ENCODE results near the gene KDM4B.
A peak's percentile ranks its signal among the peaks of the same experiment; 100 is the strongest.
"Not testable (repeated sequence)": the region's sequence is repeated elsewhere in the genome, so short reads cannot be mapped to it uniquely, and the experiment has no call there.

KDM4B gene

DNA sequence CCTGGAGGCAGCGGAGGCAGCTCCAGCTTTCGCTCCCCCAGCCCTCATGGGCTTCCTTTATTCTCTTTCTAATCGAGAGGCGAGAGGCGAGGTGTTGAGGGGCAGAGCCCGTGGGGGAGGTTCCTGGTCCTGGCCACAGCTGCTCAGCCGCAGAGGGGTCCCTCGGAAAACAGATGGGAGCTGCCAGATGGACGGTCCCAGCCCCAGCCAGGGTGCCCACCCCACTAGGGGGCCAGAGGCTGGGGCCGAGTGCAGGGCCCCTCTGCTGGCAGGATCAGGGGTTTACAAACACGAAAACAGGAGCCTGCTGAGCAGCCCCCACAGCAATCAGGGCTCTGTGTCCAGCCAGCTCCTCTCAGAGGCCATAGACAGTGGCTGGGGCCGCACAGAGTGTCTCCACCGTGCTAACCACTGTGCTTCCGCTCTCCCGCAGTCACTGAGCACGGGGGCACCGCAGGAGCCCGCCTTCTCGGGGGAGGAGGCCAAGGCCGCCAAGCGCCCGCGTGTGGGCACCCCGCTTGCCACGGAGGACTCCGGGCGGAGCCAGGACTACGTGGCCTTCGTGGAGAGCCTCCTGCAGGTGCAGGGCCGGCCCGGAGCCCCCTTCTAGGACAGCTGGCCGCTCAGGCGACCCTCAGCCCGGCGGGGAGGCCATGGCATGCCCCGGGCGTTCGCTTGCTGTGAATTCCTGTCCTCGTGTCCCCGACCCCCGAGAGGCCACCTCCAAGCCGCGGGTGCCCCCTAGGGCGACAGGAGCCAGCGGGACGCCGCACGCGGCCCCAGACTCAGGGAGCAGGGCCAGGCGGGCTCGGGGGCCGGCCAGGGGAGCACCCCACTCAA lies 182.2 kb downstream of the KDM4B start:
- DNase-seq (ENCODE audit: low read depth) = no peak

DNA sequence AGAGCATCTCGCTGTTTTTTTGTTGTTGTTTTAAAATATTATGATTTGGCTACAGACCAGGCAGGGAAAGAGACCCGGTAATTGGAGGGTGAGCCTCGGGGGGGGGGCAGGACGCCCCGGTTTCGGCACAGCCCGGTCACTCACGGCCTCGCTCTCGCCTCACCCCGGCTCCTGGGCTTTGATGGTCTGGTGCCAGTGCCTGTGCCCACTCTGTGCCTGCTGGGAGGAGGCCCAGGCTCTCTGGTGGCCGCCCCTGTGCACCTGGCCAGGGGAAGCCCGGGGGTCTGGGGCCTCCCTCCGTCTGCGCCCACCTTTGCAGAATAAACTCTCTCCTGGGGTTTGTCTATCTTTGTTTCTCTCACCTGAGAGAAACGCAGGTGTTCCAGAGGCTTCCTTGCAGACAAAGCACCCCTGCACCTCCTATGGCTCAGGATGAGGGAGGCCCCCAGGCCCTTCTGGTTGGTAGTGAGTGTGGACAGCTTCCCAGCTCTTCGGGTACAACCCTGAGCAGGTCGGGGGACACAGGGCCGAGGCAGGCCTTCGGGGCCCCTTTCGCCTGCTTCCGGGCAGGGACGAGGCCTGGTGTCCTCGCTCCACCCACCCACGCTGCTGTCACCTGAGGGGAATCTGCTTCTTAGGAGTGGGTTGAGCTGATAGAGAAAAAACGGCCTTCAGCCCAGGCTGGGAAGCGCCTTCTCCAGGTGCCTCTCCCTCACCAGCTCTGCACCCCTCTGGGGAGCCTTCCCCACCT lies 183.3 kb downstream of the KDM4B start:
- DNase-seq (ENCODE audit: low read depth) = no peak

DNA sequence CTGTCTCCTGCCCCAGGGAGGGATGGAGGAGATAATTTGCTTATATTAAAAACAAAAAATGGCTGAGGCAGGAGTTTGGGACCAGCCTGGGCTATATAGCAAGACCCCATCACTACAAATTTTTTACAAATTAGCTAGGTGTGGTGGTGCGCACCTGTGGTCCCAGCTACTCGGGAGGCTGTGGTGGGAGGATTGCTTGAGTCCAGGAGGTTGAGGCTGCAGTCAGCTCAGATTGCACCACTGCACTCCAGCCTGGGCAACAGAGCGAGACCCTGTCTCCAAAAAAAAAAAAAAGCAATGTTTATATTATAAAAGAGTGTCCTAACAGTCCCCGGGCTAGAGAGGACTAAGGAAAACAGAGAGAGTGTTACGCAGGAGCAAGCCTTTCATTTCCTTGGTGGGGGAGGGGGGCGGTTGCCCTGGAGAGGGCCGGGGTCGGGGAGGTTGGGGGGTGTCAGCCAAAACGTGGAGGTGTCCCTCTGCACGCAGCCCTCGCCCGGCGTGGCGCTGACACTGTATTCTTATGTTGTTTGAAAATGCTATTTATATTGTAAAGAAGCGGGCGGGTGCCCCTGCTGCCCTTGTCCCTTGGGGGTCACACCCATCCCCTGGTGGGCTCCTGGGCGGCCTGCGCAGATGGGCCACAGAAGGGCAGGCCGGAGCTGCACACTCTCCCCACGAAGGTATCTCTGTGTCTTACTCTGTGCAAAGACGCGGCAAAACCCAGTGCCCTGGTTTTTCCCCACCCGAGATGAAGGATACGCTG lies 184.0 kb downstream of the KDM4B start:
- no peak for DNase-seq (ENCODE audit: low read depth)

DNA sequence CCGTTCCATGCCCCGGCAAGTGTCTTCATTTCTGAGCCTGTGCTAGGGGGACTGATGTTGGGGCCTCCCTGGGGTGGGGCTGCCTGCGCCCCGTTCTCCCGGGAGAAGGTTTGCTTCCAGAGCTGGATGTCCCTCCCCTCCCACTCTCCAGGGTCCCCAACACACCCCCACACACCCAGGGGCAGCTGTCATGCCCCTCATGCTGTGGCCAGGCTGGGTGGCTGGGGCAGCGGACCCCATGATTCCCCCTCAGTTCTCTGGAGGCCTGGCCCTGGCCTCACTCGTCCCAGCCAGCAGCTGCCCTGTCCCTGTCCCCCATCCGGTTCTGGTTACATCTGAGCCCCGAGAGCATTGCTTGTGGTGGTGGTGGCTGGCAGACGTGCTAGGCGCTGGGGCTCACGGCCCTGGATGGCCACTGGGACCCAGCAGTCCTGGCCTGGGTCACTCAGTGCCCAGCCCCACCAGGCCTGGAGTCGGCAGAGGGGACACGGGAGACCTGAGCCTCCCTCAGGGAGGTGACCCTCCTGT lies 184.8 kb downstream of the KDM4B start:
- DNase-seq (ENCODE audit: low read depth) = no peak

DNA sequence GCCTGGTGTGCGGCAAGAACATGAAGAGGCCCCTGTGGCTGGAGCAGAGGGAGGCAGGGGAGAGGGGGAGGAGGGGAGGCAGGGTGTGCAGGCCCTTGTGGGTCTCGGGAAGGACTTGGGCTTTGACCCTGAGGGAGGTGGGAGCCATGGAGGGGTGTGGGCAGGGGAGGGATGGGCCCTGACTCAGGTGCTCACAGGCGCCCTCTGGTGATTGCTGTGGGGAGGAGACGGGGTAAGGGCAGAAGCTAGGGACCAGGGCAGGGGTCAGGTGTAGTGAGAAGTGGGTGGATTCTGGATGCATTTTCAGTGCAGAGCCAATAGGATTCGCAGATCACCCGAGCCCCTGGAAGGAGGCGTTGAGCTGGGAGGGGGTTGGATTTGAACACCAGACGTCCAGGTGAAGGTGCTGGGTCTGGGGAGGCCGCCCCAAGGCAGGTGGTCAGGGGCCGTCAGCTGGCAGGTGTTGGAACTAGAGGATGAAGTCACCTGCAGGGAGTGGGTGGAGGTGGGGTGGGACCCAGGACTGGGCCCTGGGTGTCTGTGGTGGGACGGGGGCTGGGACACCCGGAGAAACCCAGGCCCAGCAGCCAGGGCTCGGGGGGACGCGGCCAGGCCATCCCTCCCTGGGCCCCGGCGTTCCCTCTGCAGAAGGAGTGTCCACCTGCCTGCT lies 185.4 kb downstream of the KDM4B start:
- DNase-seq (ENCODE audit: low read depth) = no peak

DNA sequence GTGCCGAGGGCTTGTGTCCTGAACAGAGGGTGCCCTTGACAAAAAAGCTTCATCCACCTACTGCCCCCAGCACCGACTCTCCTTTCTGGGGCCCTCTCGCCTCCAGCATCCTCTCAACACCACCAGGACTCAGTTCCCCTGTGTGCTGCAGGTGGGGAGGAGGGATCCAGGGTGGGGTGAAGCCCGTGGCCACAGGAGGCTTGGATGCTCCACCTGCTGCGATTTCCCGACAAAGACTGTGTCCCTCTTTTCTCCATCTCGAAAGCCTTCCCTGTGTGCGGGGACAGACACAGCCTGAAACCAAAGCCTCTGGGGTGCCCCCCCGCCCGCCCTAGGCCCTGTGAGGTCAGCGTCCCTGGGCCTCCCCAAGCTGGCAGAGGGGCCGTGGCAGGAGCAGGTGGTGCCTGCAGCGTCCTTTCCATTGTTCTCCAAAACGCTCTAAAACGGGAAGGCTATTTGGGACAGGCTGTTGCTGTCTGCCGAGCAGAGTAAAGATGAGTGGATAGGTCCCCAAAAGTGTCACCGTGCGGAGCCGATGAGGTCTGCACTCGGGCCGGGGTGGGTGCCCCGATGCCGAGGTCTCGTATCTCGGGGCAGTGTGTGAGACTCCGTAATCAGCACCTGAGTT lies 186.0 kb downstream of the KDM4B start:
- no peak for DNase-seq (ENCODE audit: low read depth)

DNA sequence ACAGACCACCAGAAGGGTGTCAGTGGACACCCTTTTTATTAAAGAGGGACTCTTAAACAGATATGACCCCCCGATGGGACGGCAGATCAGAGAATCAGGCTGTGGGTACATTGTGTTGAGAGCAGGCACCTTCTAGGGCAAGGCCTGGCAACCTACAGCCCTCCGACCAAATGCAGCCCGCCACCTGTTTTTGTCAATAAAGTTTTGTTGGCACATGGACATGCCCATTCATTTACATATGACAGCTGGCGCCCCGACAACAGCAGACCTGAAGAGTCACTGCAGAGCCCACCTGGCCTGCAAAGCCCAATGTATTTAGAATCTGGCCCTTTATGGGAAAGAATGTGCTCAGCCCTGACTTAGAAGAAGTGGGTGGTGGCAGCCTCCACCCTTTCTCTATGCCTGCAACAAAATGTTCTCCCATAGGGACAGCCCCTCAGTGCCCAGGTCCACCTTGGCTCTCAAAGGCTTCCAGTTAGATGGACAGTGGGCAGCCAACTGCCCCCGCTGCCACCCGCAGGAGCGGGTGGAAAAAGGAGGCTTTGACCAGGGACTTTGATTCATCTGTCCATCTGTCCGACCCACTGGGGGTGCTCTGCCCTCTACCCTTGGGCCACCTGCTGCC lies 186.8 kb downstream of the KDM4B start:
- DNase-seq (ENCODE audit: low read depth) = no peak

DNA sequence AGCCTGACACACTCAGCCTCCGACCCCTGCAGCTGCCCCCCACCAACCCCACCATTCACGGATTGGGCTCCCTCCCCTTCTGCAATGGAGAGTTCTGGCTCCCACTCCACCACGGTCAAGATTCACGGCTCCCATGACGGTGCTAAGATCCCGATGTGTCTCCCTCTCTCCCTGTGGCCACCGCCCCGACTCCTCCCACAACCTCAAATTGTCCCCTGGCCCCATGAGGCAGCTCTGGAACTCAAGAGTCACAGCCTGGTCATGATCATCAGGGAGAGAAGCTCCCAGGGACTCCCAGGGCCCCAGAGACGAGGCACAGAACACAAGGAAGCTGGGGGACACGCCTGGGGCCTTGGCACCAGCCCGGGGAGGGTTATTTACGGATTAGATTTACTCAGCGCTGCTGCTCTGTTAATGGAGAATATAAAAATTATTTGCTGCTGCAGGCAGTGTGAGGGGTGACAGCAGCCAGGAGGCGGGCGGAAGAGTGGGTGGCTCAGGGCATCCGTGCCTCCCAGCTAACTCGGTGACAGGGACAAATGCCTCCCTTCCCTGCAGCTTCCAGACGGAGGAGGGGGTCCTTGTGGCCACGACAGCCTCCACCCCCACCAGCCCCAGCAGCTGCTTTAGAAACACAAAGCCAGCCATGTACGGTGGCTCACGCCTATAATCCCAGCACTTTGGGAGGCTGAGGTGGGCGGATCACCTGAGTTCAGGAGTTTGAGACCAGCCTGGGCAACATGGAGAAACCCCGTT lies 187.5 kb downstream of the KDM4B start:
- no peak for DNase-seq (ENCODE audit: low read depth)

DNA sequence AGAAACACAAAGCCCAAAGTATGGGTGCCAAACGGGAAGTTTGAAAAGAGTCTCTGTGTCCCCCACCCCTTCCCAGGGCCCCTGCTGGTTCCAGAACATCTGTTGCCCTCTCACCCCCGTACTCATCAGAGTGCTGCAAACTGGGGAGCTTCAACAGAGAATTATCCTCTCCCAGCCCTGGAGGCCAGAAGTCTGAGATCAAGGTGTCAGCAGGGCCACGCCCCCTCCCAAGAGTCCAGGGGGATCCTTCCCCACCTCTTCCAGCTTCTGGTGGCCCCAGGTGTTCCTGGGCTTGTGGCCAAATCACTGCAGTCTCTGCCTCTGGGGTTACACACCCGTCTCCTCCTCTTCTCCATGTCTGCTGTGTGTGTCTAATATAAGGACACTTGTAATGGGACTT lies 188.3 kb downstream of the KDM4B start:
- no peak for DNase-seq (ENCODE audit: low read depth)

DNA sequence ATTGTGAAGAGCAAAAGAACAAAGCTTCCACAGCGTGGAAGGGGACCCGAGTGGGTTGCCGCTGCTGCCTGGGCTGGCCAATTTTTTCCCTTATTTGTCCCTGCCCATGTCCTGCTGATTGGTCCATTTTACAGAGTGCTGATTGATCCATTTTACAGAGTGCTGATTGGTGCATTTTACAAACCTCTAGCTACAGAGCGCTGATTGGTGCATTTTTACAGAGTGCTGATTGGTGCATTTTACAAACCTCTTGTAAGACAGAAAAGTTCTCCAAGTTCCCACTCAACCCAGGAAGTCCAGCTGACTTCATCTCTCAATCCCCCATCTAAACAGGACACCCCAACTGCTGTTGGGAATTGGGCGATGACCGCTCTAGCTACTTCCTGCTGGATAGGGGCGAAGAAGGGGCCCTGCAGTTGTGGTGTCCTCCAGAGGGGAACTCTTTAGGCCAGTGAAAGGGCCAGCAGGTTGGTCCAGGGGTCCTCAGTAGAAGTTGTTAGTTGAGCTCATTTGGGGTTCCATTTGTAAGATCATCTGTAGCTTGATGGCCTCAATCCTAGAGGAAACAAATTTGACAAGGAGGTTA lies 189.7 kb downstream of the KDM4B start:
- not testable (repeated sequence) for DNase-seq (ENCODE audit: low read depth)

DNA sequence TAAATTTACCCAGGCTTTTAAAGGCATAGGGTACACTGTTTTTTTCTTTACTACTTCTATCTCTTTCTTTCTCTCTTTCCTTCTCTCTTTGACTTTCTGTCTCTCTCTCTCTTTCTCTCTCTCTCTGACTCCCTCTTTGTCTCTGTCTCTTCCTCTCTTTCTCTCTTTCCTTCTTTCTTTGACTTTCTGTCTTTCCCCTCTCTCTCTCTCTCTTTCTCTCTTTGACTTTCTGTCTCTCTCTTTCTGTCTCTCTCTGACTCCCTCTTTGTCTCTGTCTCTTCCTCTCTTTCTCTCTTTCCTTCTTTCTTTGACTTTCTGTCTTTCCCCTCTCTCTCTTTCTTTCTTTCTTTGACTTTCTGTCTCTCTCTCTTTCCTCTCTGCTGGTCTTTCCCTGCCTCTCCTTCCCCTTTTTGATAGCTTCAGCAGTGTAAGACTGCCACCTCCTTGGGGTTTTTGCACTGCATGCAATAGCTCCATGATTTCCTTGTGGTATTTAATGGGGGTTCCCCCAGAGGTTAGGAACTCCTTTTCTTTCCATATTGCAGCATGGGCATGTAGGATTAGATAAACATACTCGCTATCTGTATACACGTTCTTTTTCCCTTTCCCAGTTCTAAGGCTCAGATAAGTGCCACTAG lies 191.4 kb downstream of the KDM4B start:
- DNase-seq (ENCODE audit: low read depth) = not testable (repeated sequence)

DNA sequence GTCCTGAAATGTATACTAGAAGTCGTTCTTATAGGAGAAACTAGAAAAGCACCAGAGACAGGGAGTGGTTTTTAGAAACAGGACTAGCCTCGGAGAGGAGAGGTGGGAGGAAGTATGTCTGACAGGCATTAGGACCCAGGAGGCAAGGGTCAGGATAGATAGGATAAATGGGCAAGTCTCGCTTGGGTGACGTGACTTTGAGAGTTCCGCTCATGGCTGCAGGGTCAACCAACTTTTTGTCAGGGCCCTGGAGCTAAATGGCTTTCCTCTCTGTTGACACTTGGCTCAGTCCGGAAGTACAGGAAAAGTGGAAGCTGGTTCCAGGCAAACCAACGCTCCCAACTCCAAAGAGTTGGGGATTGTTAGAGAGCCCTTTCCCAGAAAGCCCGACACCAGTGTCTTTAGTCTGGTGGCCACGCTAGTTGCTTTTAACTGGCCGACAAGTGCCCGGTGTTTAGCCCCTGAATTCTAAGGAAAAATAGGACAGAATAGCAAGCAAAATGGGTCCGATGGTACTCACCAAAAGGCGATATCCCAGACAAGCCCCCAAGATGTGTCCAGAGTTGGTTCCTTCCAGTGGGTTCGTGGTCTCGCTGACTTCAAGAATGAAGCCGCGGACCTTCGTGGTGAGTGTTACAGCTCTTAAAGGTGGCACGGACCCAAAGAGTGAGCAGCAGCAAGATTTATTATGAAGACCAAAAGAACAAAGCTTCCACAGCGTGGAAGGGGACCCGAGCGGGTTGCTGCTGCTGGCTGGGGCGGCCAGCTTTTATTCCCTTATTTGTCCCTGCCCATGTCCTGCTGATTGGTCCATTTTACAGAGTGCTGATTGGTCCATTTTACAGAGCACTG lies 196.2 kb downstream of the KDM4B start:
- not testable (repeated sequence) for DNase-seq (ENCODE audit: low read depth)

DNA sequence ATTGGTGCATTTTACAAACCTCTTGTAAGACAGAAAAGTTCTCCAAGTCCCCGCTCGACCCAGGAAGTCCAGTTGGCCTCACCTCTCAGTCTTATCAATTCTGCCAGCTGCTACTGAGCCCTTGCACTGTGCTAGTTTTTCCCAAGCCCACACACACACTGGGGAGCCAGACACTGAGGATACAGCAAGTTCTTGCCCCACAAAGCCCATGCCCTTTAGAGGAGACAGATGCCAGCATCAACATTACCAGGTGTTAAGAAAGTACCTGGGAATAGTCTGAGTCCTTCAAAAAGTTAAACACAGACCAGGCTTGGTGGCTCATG lies 196.7 kb downstream of the KDM4B start:
- no peak for DNase-seq (ENCODE audit: low read depth)

DNA sequence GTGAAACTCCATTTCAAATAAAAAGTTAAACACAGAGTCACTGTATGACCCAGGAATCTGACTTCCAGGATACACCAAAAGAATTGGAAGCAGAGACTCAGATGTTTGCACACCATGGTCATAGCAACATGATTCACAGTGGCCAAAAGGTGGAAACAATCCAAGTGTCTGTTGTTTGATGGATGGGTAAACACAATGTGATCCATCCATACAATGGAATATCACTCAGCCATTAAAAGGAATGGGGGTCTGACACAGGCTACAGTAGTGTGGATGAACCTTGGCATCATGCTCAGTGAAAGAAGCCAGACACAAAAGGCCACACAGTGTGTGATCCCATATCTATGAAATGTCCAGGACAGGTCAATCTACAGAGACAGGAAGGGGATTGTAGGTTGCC lies 197.3 kb downstream of the KDM4B start:
- DNase-seq (ENCODE audit: low read depth) = no peak

DNA sequence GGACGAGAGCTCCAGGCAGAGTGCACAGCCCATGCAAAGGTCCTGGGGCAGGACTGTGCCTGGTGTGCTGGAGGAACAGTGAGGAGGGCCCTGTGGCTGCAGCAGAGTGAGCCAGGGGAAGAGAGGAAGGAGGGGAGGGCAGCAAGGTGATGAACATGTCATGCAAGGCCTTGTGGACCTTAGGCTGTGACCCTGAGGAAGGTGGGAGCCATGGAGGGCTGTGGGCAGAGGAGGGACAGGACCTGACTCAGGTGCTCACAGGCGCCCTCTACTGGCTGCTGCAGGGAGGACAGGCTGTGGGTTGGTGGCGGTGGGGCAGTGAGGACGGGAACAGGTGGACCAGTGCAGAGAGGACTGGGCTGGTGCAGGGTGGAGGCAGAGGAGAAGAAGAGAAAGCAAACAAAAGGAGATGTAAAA lies 201.4 kb downstream of the KDM4B start:
- DNase-seq (ENCODE audit: low read depth) = no peak

DNA sequence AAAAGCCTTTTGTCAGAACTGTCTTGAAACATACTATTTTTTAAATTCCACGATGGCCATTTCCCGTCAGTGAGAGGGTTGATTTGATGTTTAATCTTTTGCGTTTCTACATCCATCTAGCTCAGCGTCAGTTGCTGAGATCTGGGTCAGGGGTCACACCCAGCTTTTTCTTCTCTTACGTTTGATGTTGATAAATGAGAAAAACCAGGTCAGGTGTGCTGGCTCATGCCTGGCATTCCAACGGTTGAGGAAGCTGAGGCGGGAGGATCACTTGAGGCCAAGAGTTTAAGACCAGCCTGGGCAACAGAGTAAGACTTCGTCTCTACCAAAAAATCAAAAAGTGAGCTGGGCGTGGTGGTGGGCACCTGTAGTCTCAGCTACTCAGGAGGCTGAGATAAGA lies 202.8 kb downstream of the KDM4B start:
- DNase-seq (ENCODE audit: low read depth) = no peak

DNA sequence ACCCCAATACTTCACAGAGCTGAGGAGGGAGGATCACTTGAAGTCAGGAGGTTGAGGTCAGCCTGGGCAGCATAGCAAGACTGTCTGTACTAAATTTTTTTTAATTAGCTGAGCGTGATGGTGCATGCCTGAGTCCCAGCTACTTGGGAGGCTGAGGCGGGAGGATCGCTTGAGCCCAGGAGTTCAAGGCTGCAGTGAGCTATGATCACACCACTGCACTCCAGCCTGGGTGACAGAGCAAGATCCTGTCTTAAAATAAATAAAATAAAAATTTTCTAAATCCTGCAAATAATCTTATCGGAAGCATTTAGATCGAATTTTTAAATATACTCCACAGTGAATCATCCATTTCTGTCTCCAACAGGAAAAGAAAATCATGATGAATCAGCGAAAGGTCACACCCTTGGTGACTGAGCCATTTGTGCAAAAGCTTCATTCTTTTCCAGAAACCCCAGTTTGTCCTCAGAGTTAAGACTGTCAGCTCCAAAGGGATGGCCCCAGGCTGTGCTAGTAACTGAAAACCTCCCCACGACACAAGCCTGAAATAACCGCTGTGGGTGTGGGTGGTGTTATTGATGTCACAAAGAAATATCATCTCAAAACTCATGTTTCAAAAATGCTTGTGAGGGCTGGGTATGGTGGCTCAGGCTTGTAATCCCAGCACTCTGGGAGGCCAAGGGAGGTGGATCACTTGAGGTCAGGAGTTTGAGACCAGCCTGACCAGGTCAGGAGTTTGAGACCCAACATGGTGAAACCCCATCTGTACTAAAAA lies 204.1 kb downstream of the KDM4B start:
- DNase-seq (ENCODE audit: low read depth) = peak; percentile 97

DNA sequence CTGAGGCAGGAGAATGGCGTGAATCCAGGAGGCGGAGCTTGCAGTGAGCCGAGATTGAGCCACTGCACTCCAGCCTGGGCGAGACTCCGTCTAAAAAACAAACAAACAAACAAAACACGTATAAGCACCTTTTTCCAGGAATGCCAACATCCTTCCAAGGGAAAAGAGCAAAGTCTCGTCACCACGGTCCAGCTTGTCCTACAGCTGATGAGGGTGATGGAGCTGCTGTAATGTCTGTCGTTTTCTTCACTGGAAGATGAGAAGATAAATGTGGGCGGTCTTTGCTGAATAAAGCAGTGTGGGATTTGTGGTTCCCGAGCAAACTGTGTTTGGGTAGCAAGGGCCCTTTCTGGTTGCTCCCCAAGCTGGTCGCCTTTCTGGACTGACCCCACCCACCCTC lies 205.1 kb downstream of the KDM4B start:
- DNase-seq (ENCODE audit: low read depth) = no peak
